Keratinocyte (primary cell): Measurements from ENCODE around the gene GCK. TPM values are rescaled to one million over a fixed set of nuclear protein-coding genes. Genes with fewer than 3 reads are reported as not detected.

Experiments used
- DNase-seq: peaks from one replicate; pipeline ENCODE4 v3.0.0-alpha.2; 2011; ENCODE audit warnings: low read depth, missing footprints, low spot score
- FAIRE-seq: peaks from 2 replicates; lab custom pipeline; 2011; peaks lifted over from hg19 to GRCh38; lab: Jason Lieb, UNC
- H2AFZ ChIP-seq: 2 replicates; pipeline ENCODE4 v1.6.0; 2012; ENCODE audit warnings: low read length, control low read depth, inconsistent platforms; ENCODE audit not compliant: control insufficient read depth
- H3K27ac ChIP-seq: 2 replicates; pipeline ENCODE4 v1.5.1; 2011; ENCODE audit warnings: low read length; ENCODE audit not compliant: control insufficient read depth, insufficient read depth
- H3K27me3 ChIP-seq: 3 replicates; pipeline ENCODE4 v1.6.0; 2011; ENCODE audit warnings: low read length; ENCODE audit not compliant: control insufficient read depth, insufficient read depth; ENCODE audit errors: extremely low read depth
- H3K36me3 ChIP-seq, 2 experiments: 2 replicates in 1 of 2; 3 replicates in 1 of 2; pipeline ENCODE4 v1.5.1; 2011; ENCODE audit warnings: low read length in 2 of 2, mild to moderate bottlenecking in 1 of 2; ENCODE audit not compliant: control insufficient read depth in 2 of 2, insufficient read depth in 2 of 2; ENCODE audit errors: extremely low read depth in 1 of 2
- H3K4me1 ChIP-seq: 3 replicates; pipeline ENCODE4 v1.5.1; 2011; ENCODE audit warnings: low read length; ENCODE audit not compliant: control insufficient read depth, insufficient read depth; ENCODE audit errors: extremely low read depth
- H3K4me2 ChIP-seq: 3 replicates; pipeline ENCODE4 v1.6.0; 2011; ENCODE audit warnings: low read depth, low read length; ENCODE audit not compliant: control insufficient read depth, insufficient read depth; ENCODE audit errors: extremely low read depth
- H3K4me3 ChIP-seq, 3 experiments: fragments of 200-600 bp in 1 of 3; sonication (generic) in 1 of 3; 2 replicates in 2 of 3; 3 replicates in 1 of 3; pipeline ENCODE4 v1.5.1; 2011 to 2016; ENCODE audit warnings: low read length in 3 of 3, mild to moderate bottlenecking in 3 of 3, control low read depth in 2 of 3, inconsistent platforms in 1 of 3, low read depth in 1 of 3, mixed read lengths in 1 of 3, mixed run types in 1 of 3, moderate library complexity in 1 of 3; ENCODE audit not compliant: control insufficient read depth in 2 of 3, insufficient read depth in 2 of 3; ENCODE audit errors: extremely low read depth in 1 of 3
- H3K79me2 ChIP-seq: 2 replicates; pipeline ENCODE4 v1.6.0; 2012; ENCODE audit warnings: low read length; ENCODE audit not compliant: control insufficient read depth, insufficient read depth
- H3K9ac ChIP-seq: 3 replicates; pipeline ENCODE4 v1.6.0; 2011; ENCODE audit warnings: low read length; ENCODE audit not compliant: control insufficient read depth, insufficient read depth; ENCODE audit errors: extremely low read depth
- H3K9me1 ChIP-seq: 3 replicates; pipeline ENCODE4 v1.6.0; 2011; ENCODE audit warnings: low read length; ENCODE audit not compliant: control insufficient read depth, insufficient read depth; ENCODE audit errors: extremely low read depth
- H3K9me3 ChIP-seq: 2 replicates; pipeline ENCODE4 v1.5.1; 2012; ENCODE audit warnings: low read depth, low read length; ENCODE audit not compliant: control insufficient read depth
- H4K20me1 ChIP-seq: 3 replicates; pipeline ENCODE4 v1.6.0; 2011; ENCODE audit warnings: low read length; ENCODE audit not compliant: control insufficient read depth, insufficient read depth; ENCODE audit errors: extremely low read depth
- EZH2 ChIP-seq: IDR thresholded peaks from one replicate; pipeline ENCODE4 v1.6.1; 2012; ENCODE audit warnings: inconsistent platforms, mild to moderate bottlenecking, low read length, moderate library complexity
- dilution Hi-C: fragments of 300-500 bp; cut with MboI; formaldehyde crosslinking; loops from one replicate; pipeline ENCODE4 v1.7.0; 2020; ENCODE audit warnings: low sequenced_read_pairs; ENCODE audit not compliant: extremely low pct_ligation_motif_present
- polyA plus RNA-seq, 5 experiments: library from polyadenylated mRNA; depleted of rRNA in 3 of 5; stranded (reverse) in 3 of 5; stranded (forward) in 1 of 5; unstranded in 1 of 5; fragments of >200 nt; gene quantifications; 1 replicate in 1 of 5; 2 replicates in 3 of 5; 3 replicates in 1 of 5; pipeline versions ENCODE4 v1.2.1 to v1.2.3, GENCODE V29; 2011 to 2012; ENCODE audit warnings: missing spikeins in 2 of 5, low read depth in 1 of 5, low replicate concordance in 1 of 5
- TF ChIP-seq, protein P1 (sequence below), 3 experiments: IDR thresholded peaks in 1 of 3; conservative IDR thresholded peaks in 1 of 3; optimal IDR thresholded peaks in 1 of 3; 2 replicates in 2 of 3; 3 replicates in 1 of 3; pipeline versions ENCODE3 to v1.5.1; 2011; ENCODE audit warnings: low read length in 3 of 3, mild to moderate bottlenecking in 3 of 3, moderate library complexity in 2 of 3, control low read depth in 1 of 3, inconsistent platforms in 1 of 3; ENCODE audit not compliant: insufficient read depth in 2 of 3; ENCODE audit errors: extremely low read depth in 1 of 3

Gene GCK
- polyA plus RNA-seq, 1 donor (not counting 4 experiments of a cell fraction or from before 2014, with no cell fraction given), result not detected

DNA sequence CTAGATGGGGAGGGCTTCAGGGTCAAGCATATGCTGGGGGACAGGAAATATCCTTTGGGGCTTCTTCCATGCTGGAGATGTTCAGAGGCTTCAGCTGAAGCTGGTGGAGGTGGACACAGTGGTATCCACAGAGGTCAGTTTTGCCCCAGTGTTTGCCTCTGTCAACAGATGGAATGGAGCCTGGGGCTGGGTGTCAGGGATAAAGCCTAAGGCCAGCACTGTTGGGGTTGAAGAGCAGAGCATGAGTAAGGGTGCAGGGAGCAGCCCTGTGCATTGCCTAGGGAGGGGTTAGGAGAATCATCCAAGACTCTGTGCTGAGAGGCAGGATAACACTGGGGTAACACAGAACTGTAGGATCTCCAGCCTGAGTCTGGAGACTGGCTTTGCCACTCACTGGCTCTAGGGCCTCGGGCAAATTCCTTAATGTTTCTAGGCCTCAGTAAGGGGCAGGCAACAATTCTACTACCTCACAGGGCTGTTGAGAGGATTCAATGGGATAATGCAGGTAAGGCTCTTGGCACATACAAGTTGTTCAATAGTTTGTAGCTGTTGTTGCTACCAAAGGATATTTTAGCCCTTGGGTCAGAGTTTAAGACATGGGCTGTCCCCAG lies 26.3 kb downstream of the GCK start:
- dilution Hi-C loops, result no loop called here
- no peak for TF ChIP-seq EZH2
- TF ChIP-seq, protein P1, sequence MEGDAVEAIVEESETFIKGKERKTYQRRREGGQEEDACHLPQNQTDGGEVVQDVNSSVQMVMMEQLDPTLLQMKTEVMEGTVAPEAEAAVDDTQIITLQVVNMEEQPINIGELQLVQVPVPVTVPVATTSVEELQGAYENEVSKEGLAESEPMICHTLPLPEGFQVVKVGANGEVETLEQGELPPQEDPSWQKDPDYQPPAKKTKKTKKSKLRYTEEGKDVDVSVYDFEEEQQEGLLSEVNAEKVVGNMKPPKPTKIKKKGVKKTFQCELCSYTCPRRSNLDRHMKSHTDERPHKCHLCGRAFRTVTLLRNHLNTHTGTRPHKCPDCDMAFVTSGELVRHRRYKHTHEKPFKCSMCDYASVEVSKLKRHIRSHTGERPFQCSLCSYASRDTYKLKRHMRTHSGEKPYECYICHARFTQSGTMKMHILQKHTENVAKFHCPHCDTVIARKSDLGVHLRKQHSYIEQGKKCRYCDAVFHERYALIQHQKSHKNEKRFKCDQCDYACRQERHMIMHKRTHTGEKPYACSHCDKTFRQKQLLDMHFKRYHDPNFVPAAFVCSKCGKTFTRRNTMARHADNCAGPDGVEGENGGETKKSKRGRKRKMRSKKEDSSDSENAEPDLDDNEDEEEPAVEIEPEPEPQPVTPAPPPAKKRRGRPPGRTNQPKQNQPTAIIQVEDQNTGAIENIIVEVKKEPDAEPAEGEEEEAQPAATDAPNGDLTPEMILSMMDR (optimal IDR thresholded peaks at IDR 0.05 in 1 of 3, IDR thresholded peaks at IDR 0.05 in 1 of 3, conservative IDR thresholded peaks at IDR 0.05 in 1 of 3; ENCODE audit: extremely low read depth in 1 of 3, insufficient read depth in 2 of 3, low read length in 3 of 3), result no peak
- no peak overlapping the region for H2AFZ ChIP-seq
- no peaks in the 10 kb centered on the region for H3K9me3 ChIP-seq
- no peaks in the 10 kb centered on the region for H3K79me2 ChIP-seq
- H3K36me3 ChIP-seq, result no peaks in the 10 kb centered on the region
- H3K9ac ChIP-seq, result no peak overlapping the region
- H4K20me1 ChIP-seq, result no peaks in the 10 kb centered on the region
- FAIRE-seq, result peak; percentile 32
- no peak overlapping the region for H3K4me3 ChIP-seq
- H3K27ac ChIP-seq, result no peak overlapping the region
- no peaks in the 10 kb centered on the region for H3K9me1 ChIP-seq
- no peaks in the 10 kb centered on the region for H3K27me3 ChIP-seq
- no peak for DNase-seq
- peaks cover 13% of the 10 kb centered on the region for H3K4me1 ChIP-seq
- no peak overlapping the region for H3K4me2 ChIP-seq

DNA sequence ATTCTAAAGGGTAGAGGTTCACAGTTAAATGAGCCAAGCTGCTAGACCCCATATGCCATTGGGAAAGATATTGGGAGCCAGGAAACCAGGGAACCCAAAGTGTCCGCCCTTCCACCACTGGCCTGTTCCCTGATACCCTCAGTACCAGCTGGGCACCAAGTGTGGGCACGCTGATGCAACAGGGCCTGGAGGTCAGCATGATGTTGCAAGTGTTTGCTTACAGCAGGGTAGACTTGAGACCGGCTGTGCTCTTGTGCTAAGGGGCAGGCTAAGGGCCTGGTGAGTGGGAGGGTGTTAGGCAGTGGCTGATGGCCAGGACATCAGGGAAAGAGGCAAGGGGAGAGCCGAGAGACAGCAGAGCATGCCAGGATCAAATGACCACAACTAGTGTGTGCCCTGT lies 27.1 kb downstream of the GCK start:
- TF ChIP-seq, protein P1 (optimal IDR thresholded peaks at IDR 0.05 in 1 of 3, IDR thresholded peaks at IDR 0.05 in 1 of 3, conservative IDR thresholded peaks at IDR 0.05 in 1 of 3; ENCODE audit: extremely low read depth in 1 of 3, insufficient read depth in 2 of 3, low read length in 3 of 3), result no peak
- TF ChIP-seq EZH2, result no peak
- Histone ChIP-seq H3K9ac (no peak overlapping the region), H3K27ac (no peak overlapping the region), H3K4me3 (no peak overlapping the region), H3K9me1 (no peaks in the 10 kb centered on the region), H3K9me3 (no peaks in the 10 kb centered on the region), H3K79me2 (no peaks in the 10 kb centered on the region), H3K27me3 (no peaks in the 10 kb centered on the region), H3K36me3 (no peaks in the 10 kb centered on the region), H3K4me2 (no peak overlapping the region), H4K20me1 (no peaks in the 10 kb centered on the region), H2AFZ (no peak overlapping the region), H3K4me1 (peaks cover 13% of the 10 kb centered on the region)
- FAIRE-seq, result no peak
- no peak for DNase-seq
- dilution Hi-C loops, result no loop called here
